Globus pallidus (tissue), 1 donor: ENCODE results near the gene TEX12.
"Not testable (repeated sequence)": the region's sequence is repeated elsewhere in the genome, so short reads cannot be mapped to it uniquely, and the experiment has no call there.

Source experiments
- DNase-seq: peaks from one replicate; pipeline ENCODE4 v3.0.0-alpha.2; 2015; ENCODE audit warnings: low spot score

Gene TEX12, protein sequence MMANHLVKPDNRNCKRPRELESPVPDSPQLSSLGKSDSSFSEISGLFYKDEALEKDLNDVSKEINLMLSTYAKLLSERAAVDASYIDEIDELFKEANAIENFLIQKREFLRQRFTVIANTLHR

DNA sequence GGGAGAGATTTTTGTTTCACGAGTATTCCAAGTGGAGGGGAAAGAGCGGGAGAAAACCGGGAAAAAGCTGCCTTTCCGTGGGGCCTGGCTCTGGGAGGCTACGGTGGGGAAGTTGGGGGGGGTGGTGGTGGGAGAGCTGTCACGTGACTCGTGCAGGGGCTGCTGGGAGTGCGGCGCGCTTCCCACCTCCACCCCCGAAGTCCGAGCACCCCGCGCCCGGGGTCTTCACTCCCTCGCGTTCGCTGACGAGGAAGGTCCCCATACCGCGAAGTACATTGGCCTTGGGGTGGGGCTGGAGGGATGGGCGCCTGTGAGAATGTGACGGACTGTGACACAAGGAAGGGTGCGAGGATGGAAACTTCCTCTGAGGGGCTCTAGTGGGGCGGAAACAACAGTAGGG, at the start of gene TEX12:
TSS of gene TEX12 (plus strand) at position 228 of the 400 bp plus-strand sequence. CDS start 1,897 bp downstream, outside the sequence.
- no peak for DNase-seq

DNA sequence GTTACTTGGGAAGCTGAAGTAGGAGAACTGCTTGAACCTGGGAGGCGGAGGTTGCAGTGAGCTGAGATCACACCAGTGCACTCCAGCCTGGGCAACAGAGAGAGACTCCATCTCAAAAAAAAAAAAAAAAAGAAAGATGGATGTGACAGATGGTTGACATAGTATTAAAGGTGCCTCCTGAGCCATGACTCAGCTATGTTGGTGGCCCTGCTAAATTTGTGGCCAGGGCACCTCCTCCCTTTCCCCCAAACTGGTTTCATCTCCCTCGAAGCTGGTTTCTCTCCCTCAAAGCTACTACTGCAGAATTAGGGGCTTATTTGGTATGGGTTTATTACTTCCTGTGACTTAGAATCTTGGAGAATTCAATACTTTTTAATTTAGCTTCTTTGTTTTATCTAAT, 49.0 kb upstream of the TEX12 start:
- DNase-seq = no peak

DNA sequence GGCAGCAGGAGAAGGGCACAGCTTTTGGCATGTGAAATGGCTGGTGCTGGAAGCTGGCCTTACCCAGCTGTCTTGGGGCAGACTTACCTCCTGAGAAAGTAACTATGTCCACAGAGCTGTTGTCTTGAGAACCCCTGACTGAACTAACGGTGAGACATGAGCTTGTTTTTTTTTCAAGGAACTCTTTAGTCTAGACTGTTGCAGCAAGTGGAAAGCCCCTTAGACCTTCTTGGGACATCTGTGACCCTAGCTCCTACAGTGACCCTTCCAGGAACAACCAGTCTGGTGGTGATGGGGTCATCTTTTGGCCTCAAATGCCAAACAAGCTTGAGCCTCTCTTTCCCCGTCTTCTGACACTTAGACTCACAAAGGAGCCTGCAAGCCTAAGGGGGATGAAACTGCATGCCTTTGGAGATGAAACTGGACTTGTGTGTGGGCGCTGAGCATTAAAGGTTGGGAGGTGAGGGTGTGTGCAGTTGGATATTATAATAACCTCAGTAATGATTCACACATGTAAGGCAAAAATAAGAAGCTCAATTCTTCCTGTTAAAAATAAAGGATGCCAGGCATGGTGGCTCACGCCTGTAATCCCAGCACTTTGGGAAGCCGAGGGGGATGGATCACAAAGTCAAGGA, 45.1 kb upstream of the TEX12 start:
- no peak for DNase-seq

DNA sequence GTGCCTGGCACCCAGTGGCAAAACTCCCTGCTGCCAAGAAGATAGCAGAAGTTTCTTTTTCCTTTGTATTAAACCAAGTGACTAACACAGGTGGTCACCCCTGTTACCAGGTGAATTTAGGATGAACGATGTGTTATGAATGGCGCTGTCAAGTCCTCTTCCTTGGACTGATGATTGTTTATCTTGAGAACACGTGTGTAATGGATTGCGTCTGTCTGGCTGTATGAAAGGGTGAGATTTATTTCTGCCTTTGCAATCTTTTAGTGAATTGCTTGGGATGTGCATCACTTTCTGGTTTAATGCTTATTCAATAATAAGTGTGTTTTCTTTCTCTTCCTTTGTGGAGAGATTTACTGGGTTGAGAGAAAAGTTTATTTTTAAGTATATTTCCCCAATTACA, 44.0 kb upstream of the TEX12 start:
- no peak for DNase-seq

DNA sequence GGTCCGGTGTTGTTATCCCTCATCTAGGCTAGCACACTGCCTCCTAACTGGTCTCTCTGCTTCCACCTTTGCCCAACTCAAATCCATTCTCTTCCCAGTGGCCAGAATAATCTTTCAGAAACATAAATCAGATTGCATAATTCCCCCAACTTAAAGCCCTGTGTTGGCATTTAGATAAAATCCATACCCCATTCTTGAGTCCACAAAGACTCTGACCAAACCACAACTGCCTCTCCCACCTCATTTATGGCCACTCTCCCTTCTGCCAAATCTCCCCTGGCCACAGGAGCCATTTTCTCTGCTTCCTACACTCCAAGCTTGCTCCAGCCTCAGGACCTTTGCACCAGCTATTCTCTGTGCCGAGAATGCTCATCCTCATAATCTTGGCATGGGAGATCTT, 40.1 kb upstream of the TEX12 start:
- no peak for DNase-seq

DNA sequence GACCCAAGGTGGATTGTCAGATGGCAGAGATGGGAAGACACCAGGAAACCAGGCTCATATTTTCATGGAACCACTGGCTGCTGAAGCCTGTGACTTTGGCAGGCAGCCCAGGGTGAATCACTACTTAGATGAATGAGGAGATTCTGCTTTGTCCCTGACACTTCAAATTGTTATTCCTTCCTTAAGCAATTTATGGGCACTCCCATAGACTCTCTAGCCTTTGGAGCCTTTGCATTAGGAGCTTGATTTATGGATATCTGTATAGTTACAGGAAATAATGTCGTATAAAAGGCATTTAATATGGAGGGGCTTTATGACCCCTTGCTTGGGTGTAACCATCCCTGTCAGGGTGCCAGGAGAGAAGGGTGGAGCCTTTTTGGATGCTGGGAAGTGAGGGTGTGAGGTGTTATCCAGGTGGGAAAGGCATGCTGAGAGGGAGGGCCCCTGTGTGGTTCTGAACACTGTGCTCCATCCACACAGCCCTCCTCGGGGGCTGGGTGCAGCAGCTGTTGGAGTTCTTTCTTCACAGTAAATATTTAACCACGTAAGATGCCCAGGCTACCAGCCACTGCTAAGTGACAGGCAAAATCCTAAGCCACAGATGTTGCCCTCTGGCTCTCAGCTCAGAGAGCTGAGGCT, 38.6 kb upstream of the TEX12 start:
- DNase-seq = peak; percentile 61

DNA sequence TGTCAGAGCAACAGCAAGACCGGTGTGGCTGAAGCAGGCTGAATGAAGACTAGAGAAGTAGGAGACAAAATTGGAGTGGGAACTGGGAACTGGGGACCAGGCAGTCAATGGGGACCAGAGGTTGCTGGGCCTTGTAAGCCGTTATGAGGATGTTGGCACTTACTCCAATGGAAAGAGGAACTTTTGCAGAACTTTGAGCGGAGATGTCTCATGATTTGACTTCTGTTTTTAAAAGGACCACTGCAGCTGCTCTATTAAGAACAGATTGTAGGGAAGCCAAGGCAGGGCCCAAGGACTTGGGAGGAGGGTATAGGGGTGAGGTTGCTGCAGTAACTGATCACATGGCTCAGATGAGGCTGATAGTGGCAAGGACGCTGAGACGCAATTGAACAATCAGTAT, 37.5 kb upstream of the TEX12 start:
- peak; percentile 70 for DNase-seq

DNA sequence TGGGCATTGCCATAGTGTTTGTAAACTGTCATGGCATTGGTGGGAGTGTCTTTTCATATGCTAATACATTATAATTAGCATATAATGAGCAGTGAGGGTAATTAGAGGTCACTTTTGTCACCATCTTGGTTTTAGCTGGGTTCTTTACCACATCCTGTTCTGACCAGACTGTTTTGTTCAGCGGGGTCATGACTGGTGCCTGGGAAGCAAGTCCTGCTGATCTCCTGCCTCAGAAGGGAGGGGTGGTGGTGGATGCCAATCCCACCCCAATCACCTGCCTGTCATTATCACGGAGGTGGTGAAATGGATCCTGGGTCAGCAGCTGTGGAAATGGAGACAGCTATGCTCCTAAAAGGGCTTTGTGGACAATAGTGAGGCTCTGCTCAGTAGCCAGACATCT, 34.4 kb upstream of the TEX12 start:
- DNase-seq = no peak

DNA sequence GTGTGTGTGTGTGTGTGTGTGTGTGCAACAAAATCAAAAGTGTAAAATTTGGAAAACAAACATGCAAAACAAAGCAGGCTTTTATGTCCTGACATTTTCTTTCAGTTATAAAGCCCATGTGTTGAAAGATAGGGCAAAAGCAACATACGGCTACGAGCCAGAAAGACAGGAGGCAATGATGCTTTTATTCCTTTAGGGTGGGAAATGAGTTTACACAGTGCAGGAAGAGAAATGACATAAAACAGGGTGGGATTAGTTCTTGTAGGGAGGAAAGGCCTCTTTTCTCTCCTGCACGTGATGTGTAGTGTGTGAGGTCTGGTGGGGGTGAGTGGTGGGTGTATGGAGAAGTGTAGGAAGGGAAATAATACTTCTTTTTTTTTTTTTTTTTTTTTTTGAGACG, 32.7 kb upstream of the TEX12 start:
- no peak for DNase-seq

DNA sequence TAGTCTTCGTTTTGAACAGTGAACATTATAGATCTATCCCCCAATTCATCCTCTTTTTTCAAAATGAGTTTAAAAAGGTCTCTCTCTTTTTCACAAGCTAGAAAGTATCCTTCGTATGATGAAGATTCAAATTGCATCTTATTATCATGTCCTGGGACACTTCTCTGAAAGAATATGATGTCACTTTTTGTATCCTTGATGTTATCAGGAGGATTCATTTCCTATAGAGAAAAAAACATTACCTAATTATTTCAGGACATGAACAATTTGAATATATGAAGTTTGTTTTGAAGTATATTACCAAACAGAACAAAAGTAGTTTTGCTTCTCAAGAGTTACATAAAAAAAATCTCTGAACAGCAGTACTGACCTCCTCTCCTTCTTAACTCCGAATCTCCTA, 23.6 kb upstream of the TEX12 start:
- no peak for DNase-seq

DNA sequence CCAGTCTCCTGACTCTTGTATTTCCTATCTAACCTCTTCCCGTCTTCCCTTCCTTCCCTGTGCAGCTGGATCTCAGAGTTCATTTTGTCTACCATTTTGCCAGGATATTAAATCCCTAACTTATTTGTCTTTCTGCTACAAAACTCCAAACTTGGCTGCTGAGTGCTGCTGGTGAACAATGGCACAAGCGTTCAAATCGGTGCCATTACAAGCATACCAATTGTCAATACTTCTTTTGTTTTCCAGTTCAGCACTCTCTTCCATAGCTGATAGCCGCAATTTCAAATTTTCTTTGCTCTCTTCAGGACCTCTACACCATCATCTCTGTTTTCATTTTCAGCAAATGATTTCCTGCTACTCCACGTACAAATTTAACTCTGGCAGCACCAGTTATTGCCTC, 16.7 kb upstream of the TEX12 start:
- DNase-seq = peak; percentile 82

DNA sequence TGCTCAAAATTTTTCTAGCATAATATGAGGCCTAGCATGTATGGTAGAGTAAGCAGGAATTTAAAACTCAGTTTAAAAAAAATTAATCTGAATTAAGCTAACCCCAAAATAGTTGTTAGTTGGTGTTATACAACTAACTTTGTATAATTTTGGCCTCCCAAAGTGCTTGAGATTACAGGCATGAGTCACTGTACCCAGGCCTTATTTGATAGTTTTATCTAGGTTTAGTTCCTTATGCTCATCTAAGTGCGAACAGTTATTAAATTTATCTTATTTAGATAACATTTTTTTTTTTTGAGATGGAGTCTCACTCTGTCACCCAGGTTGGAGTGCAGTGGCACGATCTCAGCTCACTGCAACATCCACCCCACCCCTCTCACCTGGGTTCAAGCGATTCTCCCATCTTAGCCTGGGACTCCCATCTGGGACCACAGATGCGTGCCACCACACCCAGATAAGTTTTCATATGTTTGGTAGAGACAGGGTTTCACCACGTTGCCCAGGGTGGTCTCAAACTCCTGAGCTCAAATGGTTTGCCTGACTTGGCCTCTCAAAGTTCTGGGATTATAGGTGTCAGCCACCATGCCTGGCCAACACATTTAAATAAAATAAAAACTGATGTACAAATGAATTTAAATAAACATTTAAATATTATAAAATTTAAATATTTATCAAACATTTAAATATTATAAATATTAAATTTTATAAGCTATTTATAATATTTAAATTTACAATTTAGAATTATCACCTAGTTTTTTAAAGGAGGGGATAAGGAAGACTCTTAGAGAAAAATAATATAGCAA, 10.8 kb upstream of the TEX12 start:
- DNase-seq = no peak

DNA sequence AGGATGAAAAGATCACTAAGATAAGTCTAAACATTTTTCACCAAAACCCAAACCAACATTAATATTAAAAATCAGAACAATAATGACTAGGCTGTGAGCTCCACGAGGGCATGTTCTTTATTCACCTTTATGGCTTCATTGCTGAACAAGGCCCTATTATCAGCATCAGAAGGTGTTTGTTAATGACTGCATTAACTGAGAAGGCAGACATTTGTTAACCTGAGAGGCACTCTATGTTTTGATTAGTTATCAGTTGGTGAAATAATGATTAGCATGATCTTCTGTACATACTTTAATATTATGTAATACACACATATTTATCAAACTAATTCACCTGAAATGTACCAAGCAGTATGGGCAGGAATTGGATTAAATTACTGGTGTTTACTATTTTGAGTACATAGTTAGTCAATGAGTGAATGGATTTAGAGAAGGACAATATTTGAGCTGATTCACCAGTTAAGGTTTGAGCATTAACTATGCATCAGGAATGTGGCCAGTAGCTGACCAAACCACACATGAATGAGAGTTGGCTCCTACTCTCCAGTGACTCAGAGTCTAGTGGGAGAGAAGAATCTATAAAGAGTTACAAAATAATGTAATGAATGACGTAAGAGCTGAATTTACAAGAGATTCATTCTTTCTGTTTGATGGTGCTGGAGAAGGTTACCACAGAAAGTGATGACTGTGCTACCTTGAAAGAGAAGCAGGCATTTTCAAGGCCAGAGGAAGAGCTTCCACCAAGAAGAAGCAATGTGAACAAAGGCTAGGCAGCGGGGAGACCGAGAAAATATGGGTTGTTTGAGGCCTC, 10.0 kb upstream of the TEX12 start:
- DNase-seq = no peak

DNA sequence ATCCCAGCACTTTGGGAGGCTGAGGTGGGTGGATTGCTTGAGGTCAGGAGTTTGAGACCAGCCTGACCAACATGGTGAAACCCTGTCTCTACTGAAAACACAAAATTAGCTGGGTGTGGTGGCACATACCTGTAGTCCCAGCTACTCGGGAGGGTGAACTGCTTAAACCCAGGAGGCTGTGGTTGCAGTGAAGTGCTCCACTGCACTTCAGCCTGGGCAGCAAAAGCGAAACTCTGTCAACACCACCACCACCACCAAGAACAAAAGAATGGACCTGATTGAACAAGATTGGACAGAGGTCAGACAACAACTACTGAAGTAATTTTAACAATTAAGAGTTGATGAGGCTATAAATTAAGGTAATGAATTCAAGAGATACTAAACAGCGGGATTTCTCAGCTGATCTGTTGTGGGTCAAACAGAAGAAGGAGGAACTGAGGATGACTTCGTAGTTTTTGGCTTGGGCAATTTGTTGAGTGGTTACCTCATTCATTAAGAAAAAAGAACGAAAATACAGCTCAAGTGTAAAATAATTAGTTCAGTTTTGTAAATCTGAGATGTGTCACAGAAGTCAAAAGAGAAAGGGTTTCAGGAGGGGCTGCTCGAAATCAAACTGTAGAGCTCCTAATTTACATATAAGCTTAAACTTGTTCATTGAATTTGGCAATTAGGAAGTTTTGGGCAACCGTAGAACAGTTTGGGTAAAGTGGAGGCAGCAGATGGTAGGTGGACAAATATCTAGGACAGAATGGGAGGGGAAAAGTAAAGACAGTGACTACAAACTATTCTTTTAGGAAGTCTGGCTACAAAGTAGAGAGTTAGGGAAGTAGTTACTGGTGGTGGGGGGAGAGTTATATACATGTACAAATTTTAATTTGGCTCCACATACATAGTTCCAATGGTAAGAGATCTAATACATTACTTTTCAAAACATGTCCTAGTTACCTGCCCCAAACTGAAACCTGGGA, 7.8 kb upstream of the TEX12 start:
- DNase-seq = no peak

DNA sequence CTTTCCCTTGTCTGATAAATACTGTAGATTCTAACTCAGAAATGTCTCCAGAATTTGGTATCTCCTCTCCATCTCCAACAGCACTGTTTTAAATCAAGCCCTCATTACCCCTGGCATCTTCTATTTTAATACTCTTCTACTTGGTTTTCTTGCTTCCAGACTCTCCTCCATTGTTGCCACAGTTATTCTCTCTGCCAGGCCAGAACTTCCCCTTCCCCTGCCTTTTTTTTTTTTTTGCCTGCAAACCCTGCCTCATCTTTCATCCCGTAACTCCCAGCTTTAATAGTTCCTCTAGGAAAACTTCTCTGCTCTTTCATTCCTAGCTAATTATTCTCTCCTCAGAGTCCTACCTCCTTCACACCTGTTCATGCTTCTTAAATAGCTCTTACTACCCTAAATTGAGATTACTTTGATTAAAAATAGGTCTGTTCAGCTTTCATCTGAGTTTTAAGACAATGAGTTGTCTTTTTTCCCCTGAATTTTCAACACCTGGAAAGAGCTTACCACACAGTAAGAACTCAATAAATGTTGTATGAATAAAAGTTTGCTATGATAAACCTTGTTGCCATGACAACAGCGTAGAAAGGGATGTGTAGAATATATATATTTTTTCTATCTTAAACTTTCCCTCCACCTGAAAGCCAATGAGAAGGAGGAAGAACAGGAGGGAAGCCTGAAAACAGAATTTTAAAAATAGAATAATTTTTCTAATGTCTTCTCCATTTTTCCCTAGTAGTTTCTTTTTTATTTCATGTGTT, 6.9 kb upstream of the TEX12 start:
- no peak for DNase-seq

DNA sequence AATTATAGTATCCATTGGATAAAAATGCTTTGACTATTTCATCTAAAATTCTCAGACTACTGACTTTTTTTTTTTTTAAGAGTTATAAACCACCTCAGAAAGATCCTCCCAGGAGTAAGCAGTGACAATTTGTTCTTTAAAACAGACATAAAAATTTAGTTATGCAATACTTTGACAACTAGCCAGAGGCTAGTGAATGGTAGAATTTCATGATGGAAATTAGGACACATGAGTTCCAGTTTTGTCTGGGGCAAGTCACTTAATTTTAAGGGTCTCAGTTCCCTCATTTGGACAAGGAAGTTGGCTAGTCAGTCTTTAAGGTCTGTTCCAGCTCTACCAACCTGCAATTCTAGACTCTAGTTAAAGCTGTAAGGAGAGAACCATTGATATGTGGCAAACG, 6.2 kb upstream of the TEX12 start:
- DNase-seq = no peak

DNA sequence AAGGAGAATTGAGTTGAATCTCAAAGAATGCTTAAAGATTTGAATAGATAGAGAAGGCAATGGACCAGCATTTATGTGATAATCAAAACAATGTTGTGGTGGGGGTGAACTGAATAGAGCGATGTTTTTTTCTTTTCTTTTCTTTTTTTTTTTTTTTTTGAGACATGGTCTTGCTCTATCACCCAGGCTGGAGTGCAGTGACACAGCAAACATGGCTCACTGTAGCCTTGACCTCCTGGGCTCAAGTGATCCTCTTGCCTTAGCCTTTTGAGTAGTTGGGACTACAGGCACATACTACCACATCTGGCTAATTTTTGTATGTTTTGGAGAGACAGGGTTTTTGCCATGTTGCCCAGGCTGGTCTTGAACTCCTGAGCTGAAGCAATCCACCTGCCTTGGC, 5.0 kb upstream of the TEX12 start:
- not testable (repeated sequence) for DNase-seq

DNA sequence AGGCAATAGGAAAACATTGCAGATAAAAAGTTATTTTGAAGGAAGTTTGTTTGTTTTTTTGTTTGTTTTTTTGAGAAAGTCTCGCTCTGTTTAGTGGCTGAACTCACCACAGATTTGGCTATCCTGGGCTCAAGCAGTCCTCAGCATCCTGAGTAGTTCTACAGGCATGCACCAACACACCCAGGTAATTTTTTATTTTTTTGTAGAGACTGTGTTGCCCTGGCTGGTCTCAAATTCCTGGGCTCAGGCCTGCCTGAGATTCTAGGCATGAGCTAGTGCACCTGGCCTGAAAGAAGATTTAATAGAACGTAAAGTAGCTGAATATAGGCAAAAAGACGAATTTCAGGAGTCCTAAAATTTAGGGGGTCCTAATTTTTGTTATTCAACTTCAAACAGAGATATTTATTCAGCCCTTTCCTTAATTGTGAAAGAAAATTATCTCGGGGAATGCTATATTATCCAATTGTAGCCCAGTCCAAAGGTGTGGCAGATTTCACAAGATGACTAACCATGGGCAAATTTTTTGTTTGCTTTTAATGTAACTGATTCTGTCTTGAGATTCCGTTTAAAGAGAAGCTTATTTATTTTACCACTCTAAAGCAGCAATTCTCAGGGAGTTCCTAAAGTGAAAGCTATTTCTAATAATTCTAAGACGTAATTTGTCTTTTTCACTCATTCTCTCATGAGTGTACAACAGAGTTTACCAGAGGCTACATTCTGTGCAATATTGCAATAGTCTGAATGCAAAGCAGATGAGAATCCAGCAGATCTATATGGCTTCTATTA, 4.2 kb upstream of the TEX12 start:
- DNase-seq = no peak
